ENCODE data around the gene ALOXE3. TPM values are rescaled to one million over a fixed set of nuclear protein-coding genes. Genes with fewer than 3 reads are reported as not detected.

ALOXE3 gene
- polyA plus RNA-seq, 3 donors = not detected

DNA sequence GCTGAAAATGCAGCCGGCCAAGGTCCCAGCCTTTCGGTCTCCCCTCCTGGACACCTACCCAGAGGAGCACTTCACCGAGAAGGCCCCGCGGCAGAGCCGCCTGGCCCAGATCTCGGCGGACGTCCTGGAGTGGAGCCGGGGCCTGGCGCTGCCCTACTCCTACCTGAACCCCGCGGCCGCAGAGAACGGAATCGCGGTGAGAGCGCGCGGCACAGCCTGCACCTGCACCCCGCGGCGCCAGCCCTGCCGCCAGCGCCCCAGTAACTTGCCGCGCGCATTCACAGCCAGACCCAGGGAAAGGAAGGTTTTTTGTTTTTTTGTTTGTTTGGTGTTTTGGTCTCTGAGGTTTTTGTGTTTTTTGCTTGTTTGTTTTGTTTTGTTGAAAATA, 46.0 kb downstream of the ALOXE3 start:
- 12% methylated on average over 28 of the region's 28 CpGs for WGBS (ENCODE audit: insufficient coverage)
- DNase-seq = no peak
- H3K4me3 ChIP-seq (replicated peaks in 1 of 3; ENCODE audit: low read depth in 2 of 3, low read length in 3 of 3) = peak overlapping the region in 1 of 3 experiments; percentile 71

DNA sequence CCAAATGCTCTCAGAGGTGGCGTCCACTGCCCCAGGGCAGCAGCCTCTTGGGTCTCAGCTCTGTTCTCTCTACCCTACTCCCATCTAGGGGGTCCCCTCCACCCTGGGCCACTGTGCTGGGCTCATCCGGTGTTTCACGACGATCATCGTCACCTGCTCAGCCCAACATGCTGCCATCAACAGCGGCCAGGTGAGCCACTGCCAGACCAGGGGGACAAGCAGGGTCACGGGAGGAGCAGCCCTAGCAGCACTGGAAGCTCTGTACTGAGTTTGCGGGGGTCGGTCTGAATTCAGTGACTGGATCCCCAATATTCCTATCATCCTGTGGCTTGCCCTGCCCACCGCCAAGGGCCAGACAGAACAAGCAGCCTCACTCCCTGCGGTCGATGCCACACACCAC, 46.8 kb downstream of the ALOXE3 start:
- H3K27me3 Mint-ChIP-seq (ENCODE audit: low read depth in 3 of 3) = peaks cover 46 to 50% (median 48%) of the 10 kb centered on the region in 3 donors
- H4K20me1 ChIP-seq (ENCODE audit: insufficient read depth, low read length) = no peaks in the 10 kb centered on the region
- no peak overlapping the region for H3K9ac ChIP-seq (ENCODE audit: insufficient read depth, low read length, poor library complexity, severe bottlenecking)
- H3K4me1 Mint-ChIP-seq = peaks cover 83% of the 10 kb centered on the region
- TF ChIP-seq, protein P1, sequence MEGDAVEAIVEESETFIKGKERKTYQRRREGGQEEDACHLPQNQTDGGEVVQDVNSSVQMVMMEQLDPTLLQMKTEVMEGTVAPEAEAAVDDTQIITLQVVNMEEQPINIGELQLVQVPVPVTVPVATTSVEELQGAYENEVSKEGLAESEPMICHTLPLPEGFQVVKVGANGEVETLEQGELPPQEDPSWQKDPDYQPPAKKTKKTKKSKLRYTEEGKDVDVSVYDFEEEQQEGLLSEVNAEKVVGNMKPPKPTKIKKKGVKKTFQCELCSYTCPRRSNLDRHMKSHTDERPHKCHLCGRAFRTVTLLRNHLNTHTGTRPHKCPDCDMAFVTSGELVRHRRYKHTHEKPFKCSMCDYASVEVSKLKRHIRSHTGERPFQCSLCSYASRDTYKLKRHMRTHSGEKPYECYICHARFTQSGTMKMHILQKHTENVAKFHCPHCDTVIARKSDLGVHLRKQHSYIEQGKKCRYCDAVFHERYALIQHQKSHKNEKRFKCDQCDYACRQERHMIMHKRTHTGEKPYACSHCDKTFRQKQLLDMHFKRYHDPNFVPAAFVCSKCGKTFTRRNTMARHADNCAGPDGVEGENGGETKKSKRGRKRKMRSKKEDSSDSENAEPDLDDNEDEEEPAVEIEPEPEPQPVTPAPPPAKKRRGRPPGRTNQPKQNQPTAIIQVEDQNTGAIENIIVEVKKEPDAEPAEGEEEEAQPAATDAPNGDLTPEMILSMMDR (IDR thresholded peaks at IDR 0.05) = no peak
- no peak overlapping the region for H2AFZ ChIP-seq (ENCODE audit: insufficient read depth, low read depth, low read length, poor library complexity, severe bottlenecking)
- H3K4me3 Mint-ChIP-seq = peak overlapping the region in 1 of 2 donors; percentile 95
- H3K36me3 ChIP-seq (replicated peaks in 1 of 2; ENCODE audit: control insufficient read depth in 1 of 2, insufficient read depth in 2 of 2, low read length in 2 of 2) = no peaks in the 10 kb centered on the region
- H3K36me3 Mint-ChIP-seq = peaks cover 11 to 18% of the 10 kb centered on the region in 2 donors
- no peak overlapping the region for H3K4me3 ChIP-seq (replicated peaks in 1 of 3; ENCODE audit: low read depth in 2 of 3, low read length in 3 of 3)
- peaks cover 5 to 45% of the 10 kb centered on the region in 2 donors for H3K27me3 ChIP-seq (ENCODE audit: control insufficient read depth in 2 of 2, insufficient read depth in 2 of 2, low read length in 2 of 2)
- no peak for DNase-seq
- no peaks in the 10 kb centered on the region for H3K79me2 ChIP-seq (ENCODE audit: insufficient read depth, low read length)
- 89% methylated on average over 10 of the region's 12 CpGs for WGBS (ENCODE audit: insufficient coverage)
- H3K9me3 Mint-ChIP-seq = peaks cover 0 to 13% (median 7%) of the 10 kb centered on the region in 7 donors
- no peak overlapping the region for H3K4me2 ChIP-seq (replicated peaks; ENCODE audit: extremely low read depth, low read length, poor library complexity, severe bottlenecking)
- H3K9me3 ChIP-seq (replicated peaks in 1 of 2; ENCODE audit: control insufficient read depth in 1 of 2, insufficient read depth in 1 of 2, low read length in 2 of 2) = peaks cover 0 to 6% of the 10 kb centered on the region in 2 donors
- H3K4me1 ChIP-seq (ENCODE audit: control insufficient read depth in 1 of 2, insufficient read depth in 2 of 2, low read length in 2 of 2) = peaks cover 72% of the 10 kb centered on the region in 2 donors
- intact Hi-C loops (cut with micrococcal nuclease) = no loop called here
- no peak overlapping the region for H3K27ac ChIP-seq (ENCODE audit: low read depth in 1 of 2, low read length in 2 of 2)
- H3K27ac Mint-ChIP-seq = no peak overlapping the region

More for the DNA sequence above, 46.0 kb downstream of the ALOXE3 start:
- H3K4me1 ChIP-seq (ENCODE audit: control insufficient read depth in 1 of 2, insufficient read depth in 2 of 2, low read length in 2 of 2) = peaks cover 63 to 64% of the 10 kb centered on the region in 2 donors
- peaks cover 5 to 50% of the 10 kb centered on the region in 2 donors for H3K27me3 ChIP-seq (ENCODE audit: control insufficient read depth in 2 of 2, insufficient read depth in 2 of 2, low read length in 2 of 2)
- Mint-ChIP-seq H3K27me3 (ENCODE audit: low read depth in 3 of 3) (peaks cover 48 to 53% (median 52%) of the 10 kb centered on the region in 3 donors), H3K27ac (peak overlapping the region in 2 of 7 donors; percentile 34 to 62), H3K4me1 (peaks cover 76% of the 10 kb centered on the region), H3K4me3 (peak overlapping the region; percentile 76 to 95), H3K9me3 (peaks cover 0 to 13% (median 7%) of the 10 kb centered on the region in 7 donors), H3K36me3 (peaks cover 11 to 18% of the 10 kb centered on the region in 2 donors)
- no peaks in the 10 kb centered on the region for H3K79me2 ChIP-seq (ENCODE audit: insufficient read depth, low read length)
- H3K9me3 ChIP-seq (replicated peaks in 1 of 2; ENCODE audit: control insufficient read depth in 1 of 2, insufficient read depth in 1 of 2, low read length in 2 of 2) = peaks cover 0 to 6% of the 10 kb centered on the region in 2 donors
- TF ChIP-seq, protein P1 (IDR thresholded peaks at IDR 0.05) = no peak
- intact Hi-C loops (cut with micrococcal nuclease) = no loop called here
- no peaks in the 10 kb centered on the region for H4K20me1 ChIP-seq (ENCODE audit: insufficient read depth, low read length)
- peak overlapping the region; percentile 76 for H3K4me2 ChIP-seq (replicated peaks; ENCODE audit: extremely low read depth, low read length, poor library complexity, severe bottlenecking)
- H3K9ac ChIP-seq (ENCODE audit: insufficient read depth, low read length, poor library complexity, severe bottlenecking) = peak overlapping the region; percentile 31
- no peak overlapping the region for H3K27ac ChIP-seq (ENCODE audit: low read depth in 1 of 2, low read length in 2 of 2)
- no peaks in the 10 kb centered on the region for H3K36me3 ChIP-seq (replicated peaks in 1 of 2; ENCODE audit: control insufficient read depth in 1 of 2, insufficient read depth in 2 of 2, low read length in 2 of 2)
- H2AFZ ChIP-seq (ENCODE audit: insufficient read depth, low read depth, low read length, poor library complexity, severe bottlenecking) = peak overlapping the region; percentile 86
